Neural cell (in vitro differentiated cells): Measurements from ENCODE around the gene SLC13A3.

Experiments
- EP300 ChIP-seq: fragments of 450-650 bp; conservative IDR thresholded peaks from 2 replicates; pipeline ENCODE4 v1.6.1; 2014; ENCODE audit warnings: antibody characterized with exemption, mild to moderate bottlenecking, moderate library complexity; ENCODE audit not compliant: poor library complexity, severe bottlenecking
- EZH2 ChIP-seq: fragments of 200-600, 300-800 bp; shearing (Covaris generic), sonication (generic); IDR thresholded peaks from 2 replicates; pipeline ENCODE4 v1.6.1; 2014; ENCODE audit warnings: antibody characterized with exemption, low read length, borderline replicate concordance, mild to moderate bottlenecking; ENCODE audit not compliant: insufficient read depth, poor library complexity, severe bottlenecking
- POLR2AphosphoS5 ChIP-seq: IDR thresholded peaks from 2 replicates; pipeline ENCODE4 v1.6.1; 2012
- RAD21 ChIP-seq: fragments of 450-650 bp; conservative IDR thresholded peaks from 2 replicates; pipeline ENCODE4 v1.6.1; 2014; ENCODE audit warnings: antibody characterized with exemption, mild to moderate bottlenecking, moderate library complexity
- TAF1 ChIP-seq: IDR thresholded peaks from 2 replicates; pipeline ENCODE4 v1.6.1; 2012; ENCODE audit warnings: low read depth
- TF ChIP-seq, protein P1 (sequence below): IDR thresholded peaks from 2 replicates; pipeline ENCODE4 v1.6.1; 2012; ENCODE audit warnings: borderline replicate concordance
- TF ChIP-seq, protein P2 (sequence below): fragments of 450-650 bp; IDR thresholded peaks from 2 replicates; pipeline ENCODE4 v1.5.1; 2014; ENCODE audit warnings: antibody characterized with exemption, mild to moderate bottlenecking, moderate library complexity; ENCODE audit not compliant: poor library complexity, severe bottlenecking

DNA sequence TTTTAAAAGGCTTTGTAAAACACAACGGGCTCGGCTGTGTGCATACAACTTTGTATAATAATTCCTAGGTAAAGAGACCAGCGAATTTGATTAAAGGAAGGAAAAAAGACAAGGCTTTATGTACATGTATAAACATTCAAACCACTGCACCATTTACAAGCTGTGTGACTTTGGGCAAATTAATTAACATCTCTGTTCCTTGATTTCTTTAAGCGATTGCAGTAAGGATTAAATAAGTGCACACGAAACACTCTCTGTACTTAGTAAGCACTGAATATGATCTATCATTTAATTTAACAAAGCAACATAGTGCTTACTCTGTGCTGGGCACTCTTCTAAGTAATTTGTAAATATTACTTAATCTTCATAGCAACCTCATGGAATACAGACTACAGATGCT, 81.3 kb downstream of the SLC13A3 start:
- TF ChIP-seq EZH2 = no peak
- TF ChIP-seq, protein P1, sequence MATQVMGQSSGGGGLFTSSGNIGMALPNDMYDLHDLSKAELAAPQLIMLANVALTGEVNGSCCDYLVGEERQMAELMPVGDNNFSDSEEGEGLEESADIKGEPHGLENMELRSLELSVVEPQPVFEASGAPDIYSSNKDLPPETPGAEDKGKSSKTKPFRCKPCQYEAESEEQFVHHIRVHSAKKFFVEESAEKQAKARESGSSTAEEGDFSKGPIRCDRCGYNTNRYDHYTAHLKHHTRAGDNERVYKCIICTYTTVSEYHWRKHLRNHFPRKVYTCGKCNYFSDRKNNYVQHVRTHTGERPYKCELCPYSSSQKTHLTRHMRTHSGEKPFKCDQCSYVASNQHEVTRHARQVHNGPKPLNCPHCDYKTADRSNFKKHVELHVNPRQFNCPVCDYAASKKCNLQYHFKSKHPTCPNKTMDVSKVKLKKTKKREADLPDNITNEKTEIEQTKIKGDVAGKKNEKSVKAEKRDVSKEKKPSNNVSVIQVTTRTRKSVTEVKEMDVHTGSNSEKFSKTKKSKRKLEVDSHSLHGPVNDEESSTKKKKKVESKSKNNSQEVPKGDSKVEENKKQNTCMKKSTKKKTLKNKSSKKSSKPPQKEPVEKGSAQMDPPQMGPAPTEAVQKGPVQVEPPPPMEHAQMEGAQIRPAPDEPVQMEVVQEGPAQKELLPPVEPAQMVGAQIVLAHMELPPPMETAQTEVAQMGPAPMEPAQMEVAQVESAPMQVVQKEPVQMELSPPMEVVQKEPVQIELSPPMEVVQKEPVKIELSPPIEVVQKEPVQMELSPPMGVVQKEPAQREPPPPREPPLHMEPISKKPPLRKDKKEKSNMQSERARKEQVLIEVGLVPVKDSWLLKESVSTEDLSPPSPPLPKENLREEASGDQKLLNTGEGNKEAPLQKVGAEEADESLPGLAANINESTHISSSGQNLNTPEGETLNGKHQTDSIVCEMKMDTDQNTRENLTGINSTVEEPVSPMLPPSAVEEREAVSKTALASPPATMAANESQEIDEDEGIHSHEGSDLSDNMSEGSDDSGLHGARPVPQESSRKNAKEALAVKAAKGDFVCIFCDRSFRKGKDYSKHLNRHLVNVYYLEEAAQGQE = no peak
- TF ChIP-seq POLR2AphosphoS5 = no peak
- no peak for TF ChIP-seq RAD21
- TF ChIP-seq, protein P2, sequence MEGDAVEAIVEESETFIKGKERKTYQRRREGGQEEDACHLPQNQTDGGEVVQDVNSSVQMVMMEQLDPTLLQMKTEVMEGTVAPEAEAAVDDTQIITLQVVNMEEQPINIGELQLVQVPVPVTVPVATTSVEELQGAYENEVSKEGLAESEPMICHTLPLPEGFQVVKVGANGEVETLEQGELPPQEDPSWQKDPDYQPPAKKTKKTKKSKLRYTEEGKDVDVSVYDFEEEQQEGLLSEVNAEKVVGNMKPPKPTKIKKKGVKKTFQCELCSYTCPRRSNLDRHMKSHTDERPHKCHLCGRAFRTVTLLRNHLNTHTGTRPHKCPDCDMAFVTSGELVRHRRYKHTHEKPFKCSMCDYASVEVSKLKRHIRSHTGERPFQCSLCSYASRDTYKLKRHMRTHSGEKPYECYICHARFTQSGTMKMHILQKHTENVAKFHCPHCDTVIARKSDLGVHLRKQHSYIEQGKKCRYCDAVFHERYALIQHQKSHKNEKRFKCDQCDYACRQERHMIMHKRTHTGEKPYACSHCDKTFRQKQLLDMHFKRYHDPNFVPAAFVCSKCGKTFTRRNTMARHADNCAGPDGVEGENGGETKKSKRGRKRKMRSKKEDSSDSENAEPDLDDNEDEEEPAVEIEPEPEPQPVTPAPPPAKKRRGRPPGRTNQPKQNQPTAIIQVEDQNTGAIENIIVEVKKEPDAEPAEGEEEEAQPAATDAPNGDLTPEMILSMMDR = no peak
- TF ChIP-seq EP300 = no peak
- TF ChIP-seq TAF1 = no peak
